Measurements from ENCODE around the gene HIP1.

The HIP1 gene

DNA sequence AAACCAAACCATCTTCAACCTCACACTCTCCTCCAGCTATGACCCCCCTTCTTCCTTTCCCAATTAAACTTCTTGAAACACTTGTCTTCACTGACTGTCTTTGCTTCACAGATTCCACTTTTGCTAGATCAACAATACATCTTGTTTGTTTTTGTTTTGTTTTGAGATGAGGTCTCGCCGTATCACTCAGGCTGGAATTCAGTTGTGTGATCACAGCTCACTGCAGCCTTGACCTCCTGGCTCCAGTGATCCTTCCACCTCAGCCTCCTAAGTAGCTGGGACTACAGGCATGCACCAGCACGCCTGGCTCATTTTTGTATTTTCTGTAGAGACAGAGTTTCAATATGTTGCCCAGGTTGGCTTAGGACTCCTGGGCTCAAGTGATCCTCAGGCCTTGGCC is 59.7 kb downstream of the HIP1 start:
- H3K4me3 ChIP-seq (ENCODE audit: low read depth, low read length), result no peak overlapping the region
- ChIA-PET CTCF (interaction anchor here (1.2 to 1.4 kb wide), 2 partner anchors 11 to 83 kb away, joined by 3 to 4 read pairs; no protein-coding TSS in a partner anchor), POLR2A (no interaction called here)
- no peak for DNase-seq (ENCODE audit: low read depth, low spot score)
- TF ChIP-seq CTCF (IDR thresholded peaks at IDR 0.05; ENCODE audit: insufficient read depth, low read length, missing control alignments), result no peak

DNA sequence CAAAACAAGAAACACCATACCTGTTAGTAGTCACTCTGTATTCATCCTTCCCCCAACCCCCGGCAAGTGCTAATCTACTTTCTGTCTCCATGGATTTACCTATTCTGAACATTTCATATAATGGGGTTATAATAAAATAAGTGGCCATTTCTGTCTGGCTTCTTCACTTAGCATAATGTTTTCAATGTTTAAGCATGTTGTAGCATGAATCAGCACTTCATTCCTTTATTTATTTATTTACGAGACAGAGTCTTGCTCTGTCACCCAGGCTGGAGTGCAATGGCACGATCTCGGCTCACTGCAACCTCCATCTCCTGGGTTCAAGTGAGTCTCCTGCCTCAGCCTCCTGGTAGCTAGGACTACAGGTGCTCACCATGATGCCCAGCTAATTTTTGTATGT is 69.2 kb downstream of the HIP1 start:
- H3K4me3 ChIP-seq (ENCODE audit: low read depth, low read length), result no peak overlapping the region
- no peak for DNase-seq (ENCODE audit: low read depth, low spot score)
- POLR2A ChIA-PET, result no interaction called here
- TF ChIP-seq CTCF (IDR thresholded peaks at IDR 0.05; ENCODE audit: insufficient read depth, low read length, missing control alignments), result no peak
- CTCF ChIA-PET, result no interaction called here

DNA sequence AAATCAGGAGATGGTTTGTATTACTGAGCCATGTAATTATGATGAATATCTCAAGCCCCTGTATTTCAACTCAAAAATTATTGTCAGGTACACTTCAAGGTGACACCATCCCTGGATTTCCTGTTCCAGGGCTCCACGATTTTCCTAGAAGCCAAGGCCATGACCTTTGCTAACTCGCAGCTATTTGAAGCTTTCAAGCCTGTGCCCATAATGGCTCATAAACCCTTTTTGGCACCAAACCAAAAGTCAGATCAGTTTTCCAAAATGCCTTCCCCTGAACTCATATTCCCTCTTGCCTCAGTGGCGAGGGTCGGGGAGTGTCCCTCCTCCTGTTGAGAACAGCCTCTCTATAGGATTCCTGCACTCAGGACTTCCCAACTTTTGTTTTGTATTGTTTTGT is 70.8 kb downstream of the HIP1 start:
- no peak overlapping the region for H3K4me3 ChIP-seq (ENCODE audit: low read depth, low read length)
- TF ChIP-seq CTCF (IDR thresholded peaks at IDR 0.05; ENCODE audit: insufficient read depth, low read length, missing control alignments), result no peak
- DNase-seq (ENCODE audit: low read depth, low spot score), result no peak
- POLR2A ChIA-PET, result no interaction called here
- CTCF ChIA-PET, result no interaction called here

GRCh38 chr7:75663302-75663907 is 75.3 kb downstream of the HIP1 start:
- TF ChIP-seq CTCF (IDR thresholded peaks at IDR 0.05; ENCODE audit: insufficient read depth, low read length, missing control alignments), result no peak
- CTCF ChIA-PET, result no interaction called here
- H3K4me3 ChIP-seq (ENCODE audit: low read depth, low read length), result no peak overlapping the region
- no peak for DNase-seq (ENCODE audit: low read depth, low spot score)
- POLR2A ChIA-PET, result no interaction called here

DNA sequence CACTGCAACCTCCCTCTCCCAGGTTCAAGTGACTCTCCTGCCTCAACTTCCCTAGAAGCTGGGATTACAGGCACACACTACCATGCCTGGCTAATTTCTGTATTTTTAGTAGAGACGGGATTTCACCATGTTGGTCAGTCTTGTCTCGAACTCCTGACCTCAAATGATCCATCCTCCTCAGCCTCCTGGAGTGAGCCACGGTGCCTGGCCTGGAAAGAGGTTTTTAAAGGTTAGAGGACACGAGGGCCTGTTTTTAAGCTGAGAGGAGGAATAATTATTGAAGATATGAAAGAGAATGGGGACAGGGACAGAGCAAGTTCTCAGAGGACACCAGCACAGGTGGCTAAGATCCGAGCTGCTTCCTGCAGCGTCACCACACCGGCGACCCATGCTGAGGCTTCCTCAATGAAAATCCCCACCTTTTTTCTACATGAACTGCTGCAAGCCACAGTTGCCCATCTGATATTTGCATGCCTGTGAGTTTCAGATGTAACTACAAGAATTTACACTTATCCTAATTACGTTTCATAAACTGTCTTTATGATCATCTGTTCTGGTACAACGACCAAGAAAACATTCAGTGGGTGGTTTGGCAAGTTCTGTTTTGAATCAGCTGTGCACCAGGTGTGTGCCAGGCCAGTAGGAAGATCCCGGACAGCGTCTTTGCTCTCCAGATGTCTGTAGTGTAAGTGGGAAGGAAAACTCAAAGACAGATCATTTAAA is 76.0 kb downstream of the HIP1 start:
- TF ChIP-seq CTCF (IDR thresholded peaks at IDR 0.05; ENCODE audit: insufficient read depth, low read length, missing control alignments), result no peak
- ChIA-PET POLR2A (no interaction called here), CTCF (no interaction called here)
- no peak for DNase-seq (ENCODE audit: low read depth, low spot score)
- H3K4me3 ChIP-seq (ENCODE audit: low read depth, low read length), result no peak overlapping the region

DNA sequence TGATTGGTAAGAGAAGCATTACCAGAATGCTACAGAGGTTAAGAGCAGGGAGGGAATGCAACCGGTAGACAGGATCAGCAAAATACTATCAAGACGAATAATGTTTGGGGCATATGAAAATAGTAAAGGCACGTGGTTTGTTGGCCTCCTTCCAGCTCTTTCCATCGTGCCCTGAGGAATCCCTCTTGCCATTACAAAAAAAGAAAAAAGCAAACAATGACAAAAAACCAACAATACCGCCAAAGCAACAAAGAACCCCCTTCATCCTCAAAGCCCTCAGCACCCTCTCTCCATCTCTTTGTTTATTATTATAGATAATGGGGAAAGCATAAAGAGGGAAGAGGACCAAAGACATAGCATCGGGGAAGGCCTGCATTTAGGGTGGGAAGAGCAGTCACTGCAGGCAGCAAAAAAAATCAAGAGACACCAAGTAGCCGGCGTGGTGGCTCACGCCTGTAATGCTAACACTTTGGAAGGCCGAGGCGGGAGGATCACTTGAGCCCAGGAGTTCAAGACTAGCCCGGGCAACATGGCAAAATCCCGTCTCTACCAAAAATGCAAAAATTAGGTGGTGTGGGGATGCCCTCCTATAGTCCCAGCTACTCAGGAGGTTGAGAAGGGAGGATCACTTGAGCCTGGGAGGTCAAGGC is 78.0 kb downstream of the HIP1 start:
- POLR2A ChIA-PET, result no interaction called here
- DNase-seq (ENCODE audit: low read depth, low spot score), result no peak

More for the DNA sequence above, 78.0 kb downstream of the HIP1 start:
- CTCF ChIA-PET, result no interaction called here
- H3K4me3 ChIP-seq (ENCODE audit: low read depth, low read length), result no peak overlapping the region
- TF ChIP-seq CTCF (IDR thresholded peaks at IDR 0.05; ENCODE audit: insufficient read depth, low read length, missing control alignments), result no peak

Measured in AG04449 (cell line).